Central memory CD8-positive, alpha-beta T cell (primary cell): Measurements from ENCODE around the gene AFG3L2.

ENCODE experiments used
- ATAC-seq: fragments of 150-1000 bp; cut with Tn5 transposase; replicated peaks from 2 replicates; pipeline ENCODE4 v1.10.0; 2022; ENCODE audit warnings: mild to moderate bottlenecking, moderate FRiP score, moderate number of reproducible peaks; ENCODE audit not compliant: poor library complexity, severe bottlenecking; ENCODE audit errors: extremely low read depth
- DNase-seq, 2 donors: peaks; one replicate each; pipeline ENCODE4 v3.0.0; 2021; ENCODE audit warnings: low spot score in 2 of 2
- H3K27ac Mint-ChIP-seq: one replicate; pipeline ENCODE4 v1.8.0; 2022; ENCODE audit warnings: low read depth, mild to moderate bottlenecking, moderate library complexity, mixed read lengths
- H3K27me3 Mint-ChIP-seq: one replicate; pipeline ENCODE4 v1.8.0; 2022; ENCODE audit warnings: mixed read lengths
- H3K36me3 Mint-ChIP-seq: one replicate; pipeline ENCODE4 v1.8.0; 2022; ENCODE audit warnings: mild to moderate bottlenecking, moderate library complexity, mixed read lengths; ENCODE audit not compliant: insufficient read depth
- H3K4me1 Mint-ChIP-seq: one replicate; pipeline ENCODE4 v1.8.0; 2022; ENCODE audit warnings: mixed read lengths
- H3K4me3 Mint-ChIP-seq: one replicate; pipeline ENCODE4 v1.8.0; 2022; ENCODE audit warnings: mild to moderate bottlenecking, moderate library complexity, mixed read lengths
- H3K9me3 Mint-ChIP-seq: one replicate; pipeline ENCODE4 v1.8.0; 2022; ENCODE audit warnings: mixed read lengths

AFG3L2 gene

DNA sequence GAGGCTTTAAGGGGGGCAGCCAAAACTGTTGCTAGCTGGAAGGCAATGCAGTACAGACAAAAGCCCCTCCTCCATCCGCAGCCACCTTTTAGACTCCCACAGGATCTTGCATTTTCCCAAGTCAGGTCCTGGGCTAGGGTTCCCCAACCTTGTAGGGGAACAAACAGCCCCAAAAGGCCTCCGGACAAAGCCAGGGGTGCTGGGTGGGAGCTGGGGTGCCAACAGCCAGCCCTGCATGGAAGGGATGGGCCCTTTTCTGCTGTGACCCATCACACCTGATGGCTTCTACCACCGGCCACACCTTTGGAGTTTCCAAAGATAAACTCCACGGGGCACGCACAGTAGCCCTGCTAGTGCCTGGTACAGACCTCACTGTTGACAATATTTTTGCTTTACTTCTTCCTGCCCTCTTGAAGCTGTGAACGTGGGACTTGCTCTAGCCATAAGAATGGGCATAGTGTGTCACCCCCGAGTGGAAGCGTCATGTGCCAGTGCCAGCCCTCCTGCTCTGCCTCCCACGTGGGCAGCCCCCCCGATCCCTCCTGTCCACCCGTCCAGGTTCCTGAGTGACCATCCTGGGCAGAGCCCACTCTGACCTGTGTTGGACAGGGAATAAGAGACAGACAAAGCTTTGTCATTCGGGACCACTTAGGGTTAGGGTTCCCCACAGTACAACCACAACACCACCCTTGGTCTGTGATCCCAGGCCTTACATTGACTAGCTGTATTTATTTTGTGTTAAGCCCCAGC, 50.1 kb downstream of the AFG3L2 start:
- ATAC-seq: no peak
- H3K4me1 Mint-ChIP-seq: no peaks in the 10 kb centered on the region
- H3K27me3 Mint-ChIP-seq: no peaks in the 10 kb centered on the region
- H3K4me3 Mint-ChIP-seq: no peak overlapping the region
- no peak overlapping the region for H3K27ac Mint-ChIP-seq
- no peaks in the 10 kb centered on the region for H3K9me3 Mint-ChIP-seq
- peaks cover 13% of the 10 kb centered on the region for H3K36me3 Mint-ChIP-seq
- no peak for DNase-seq

GRCh38 chr18:12325726-12326245, 51.2 kb downstream of the AFG3L2 start:
- no peak for DNase-seq
- no peak overlapping the region for H3K4me3 Mint-ChIP-seq
- H3K36me3 Mint-ChIP-seq: peaks cover 12% of the 10 kb centered on the region
- no peak for ATAC-seq
- no peak overlapping the region for H3K27ac Mint-ChIP-seq
- H3K9me3 Mint-ChIP-seq: no peaks in the 10 kb centered on the region
- no peaks in the 10 kb centered on the region for H3K27me3 Mint-ChIP-seq
- no peaks in the 10 kb centered on the region for H3K4me1 Mint-ChIP-seq

DNA sequence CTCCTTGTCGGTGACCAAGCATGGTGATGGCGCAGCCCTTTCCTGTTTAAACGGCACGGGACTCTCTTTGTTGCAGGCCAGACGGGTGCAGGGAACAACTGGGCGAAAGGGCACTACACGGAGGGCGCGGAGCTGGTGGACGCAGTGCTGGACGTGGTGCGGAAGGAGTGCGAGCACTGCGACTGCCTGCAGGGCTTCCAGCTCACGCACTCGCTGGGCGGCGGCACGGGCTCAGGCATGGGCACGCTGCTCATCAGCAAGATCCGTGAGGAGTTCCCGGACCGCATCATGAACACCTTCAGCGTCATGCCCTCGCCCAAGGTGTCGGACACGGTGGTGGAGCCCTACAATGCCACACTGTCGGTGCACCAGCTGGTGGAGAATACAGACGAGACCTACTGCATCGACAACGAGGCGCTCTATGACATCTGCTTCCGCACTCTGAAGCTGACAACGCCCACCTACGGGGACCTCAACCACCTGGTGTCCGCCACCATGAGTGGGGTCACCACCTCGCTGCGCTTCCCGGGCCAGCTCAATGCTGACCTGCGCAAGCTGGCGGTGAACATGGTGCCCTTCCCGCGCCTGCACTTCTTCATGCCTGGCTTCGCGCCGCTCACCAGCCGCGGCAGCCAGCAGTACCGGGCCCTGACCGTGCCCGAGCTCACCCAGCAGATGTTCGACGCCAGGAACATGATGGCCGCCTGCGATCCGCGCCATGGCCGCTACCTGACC, 51.9 kb downstream of the AFG3L2 start:
- Mint-ChIP-seq H3K4me3 (no peak overlapping the region), H3K27ac (no peak overlapping the region), H3K27me3 (no peaks in the 10 kb centered on the region), H3K4me1 (no peaks in the 10 kb centered on the region), H3K9me3 (no peaks in the 10 kb centered on the region), H3K36me3 (peaks cover 12% of the 10 kb centered on the region)
- DNase-seq (no peak), ATAC-seq (no peak)

GRCh38 chr18:12321333-12321732, 55.7 kb downstream of the AFG3L2 start:
- H3K9me3 Mint-ChIP-seq: no peaks in the 10 kb centered on the region
- H3K4me3 Mint-ChIP-seq: no peak overlapping the region
- H3K27ac Mint-ChIP-seq: no peak overlapping the region
- no peaks in the 10 kb centered on the region for H3K27me3 Mint-ChIP-seq
- DNase-seq (no peak), ATAC-seq (no peak)
- H3K36me3 Mint-ChIP-seq: peaks cover 5% of the 10 kb centered on the region
- H3K4me1 Mint-ChIP-seq: peaks cover 8% of the 10 kb centered on the region

DNA sequence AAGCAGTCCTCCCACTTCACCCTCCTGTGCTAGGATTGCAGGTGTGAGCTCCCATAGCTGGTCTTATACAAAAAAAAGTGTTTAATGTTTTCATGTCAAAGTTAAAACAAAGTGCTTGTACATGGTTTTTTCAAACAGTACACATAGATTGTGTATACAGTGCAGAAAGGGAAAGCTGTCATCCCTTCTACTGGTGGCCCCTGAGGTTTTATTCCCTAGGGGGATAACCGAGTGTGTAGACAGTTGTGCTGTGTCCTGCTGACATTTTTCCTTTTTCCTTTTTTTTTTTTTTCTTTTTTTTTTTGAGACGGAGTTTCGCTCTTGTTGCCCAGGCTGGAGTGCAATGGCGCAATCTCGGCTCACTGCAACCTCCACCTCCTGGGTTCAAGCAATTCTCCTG, 58.2 kb downstream of the AFG3L2 start:
- H3K9me3 Mint-ChIP-seq: no peaks in the 10 kb centered on the region
- H3K4me3 Mint-ChIP-seq: no peak overlapping the region
- H3K27me3 Mint-ChIP-seq: no peaks in the 10 kb centered on the region
- no peak for DNase-seq
- no peak for ATAC-seq
- peaks cover 8% of the 10 kb centered on the region for H3K4me1 Mint-ChIP-seq
- no peak overlapping the region for H3K27ac Mint-ChIP-seq
- H3K36me3 Mint-ChIP-seq: peaks cover 2% of the 10 kb centered on the region

DNA sequence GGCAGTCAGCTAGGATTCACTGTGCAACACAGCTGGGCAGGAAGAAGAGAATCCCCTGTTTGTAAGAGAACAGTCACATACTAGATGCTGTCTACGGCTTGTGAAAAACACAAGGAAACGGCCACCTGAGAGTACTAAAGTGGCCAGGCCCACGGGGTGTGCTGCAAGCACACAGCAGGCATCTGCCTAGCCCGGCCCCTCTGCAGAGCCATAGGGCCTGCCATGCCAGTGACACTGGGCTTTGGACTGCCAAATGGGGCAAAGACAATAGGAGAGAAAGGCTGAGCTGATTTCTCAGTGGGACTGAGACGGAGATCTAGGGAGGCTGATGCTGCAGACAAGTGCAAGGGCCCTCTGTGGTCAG, 58.7 kb downstream of the AFG3L2 start:
- Mint-ChIP-seq H3K27me3 (no peaks in the 10 kb centered on the region), H3K9me3 (no peaks in the 10 kb centered on the region), H3K27ac (no peak overlapping the region), H3K36me3 (peaks cover 2% of the 10 kb centered on the region), H3K4me3 (no peak overlapping the region), H3K4me1 (peaks cover 8% of the 10 kb centered on the region)
- ATAC-seq (no peak), DNase-seq (no peak)

DNA sequence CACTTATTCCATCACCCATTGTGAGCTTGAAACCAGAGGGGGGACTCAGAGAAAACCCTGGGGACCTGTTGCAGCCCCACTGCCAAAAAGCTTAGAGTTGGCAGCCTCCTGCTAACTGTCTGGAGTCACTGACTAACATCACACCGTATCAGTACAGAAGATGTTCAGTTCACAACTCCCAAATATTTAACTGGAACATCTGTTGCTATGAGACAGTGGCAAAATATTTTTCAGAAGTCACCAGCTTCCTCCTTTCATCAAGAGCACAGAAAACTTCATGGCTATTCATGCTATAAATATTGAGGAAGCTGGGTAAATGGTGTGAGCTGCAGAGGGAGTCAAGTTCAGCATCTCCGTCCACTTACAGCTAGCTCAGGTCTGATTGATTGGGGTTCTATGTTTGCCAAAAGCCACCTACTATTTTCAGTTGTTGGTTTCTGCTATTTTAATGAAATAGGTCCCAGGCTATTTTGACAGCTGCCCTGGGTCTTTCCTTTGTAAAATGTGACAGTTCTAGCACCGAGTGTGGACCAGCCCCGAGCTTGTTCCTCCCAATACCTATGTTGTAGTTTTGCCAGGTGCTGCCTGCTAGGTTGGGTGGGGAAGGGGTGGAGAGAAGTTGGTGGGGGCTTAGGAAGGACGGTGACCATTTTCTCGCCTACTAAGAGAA, 59.2 kb downstream of the AFG3L2 start:
- H3K9me3 Mint-ChIP-seq: no peaks in the 10 kb centered on the region
- DNase-seq (no peak), ATAC-seq (no peak)
- H3K36me3 Mint-ChIP-seq: peaks cover 2% of the 10 kb centered on the region
- peaks cover 8% of the 10 kb centered on the region for H3K4me1 Mint-ChIP-seq
- H3K27me3 Mint-ChIP-seq: no peaks in the 10 kb centered on the region
- no peak overlapping the region for H3K4me3 Mint-ChIP-seq
- no peak overlapping the region for H3K27ac Mint-ChIP-seq

DNA sequence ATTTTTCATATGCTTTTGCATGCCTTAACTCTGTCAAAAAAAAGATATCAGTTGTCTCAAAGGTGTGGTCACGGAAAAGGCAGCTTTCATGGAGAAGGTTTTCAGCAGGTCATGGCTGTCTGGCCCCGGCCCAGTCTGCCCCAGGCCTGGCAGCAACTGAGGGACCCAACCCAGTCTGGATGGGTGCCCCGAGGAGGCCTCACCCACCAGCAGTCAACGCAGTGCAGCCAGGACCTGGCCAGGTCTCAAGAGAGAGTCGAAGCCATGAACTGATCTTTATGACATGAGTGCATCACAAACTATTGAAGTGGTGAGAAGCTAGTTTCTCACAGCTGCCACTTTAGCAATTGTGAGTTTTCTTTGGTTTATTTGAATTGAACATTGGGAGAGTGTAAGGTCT, 61.1 kb downstream of the AFG3L2 start:
- ATAC-seq: no peak
- no peaks in the 10 kb centered on the region for H3K36me3 Mint-ChIP-seq
- H3K9me3 Mint-ChIP-seq: no peaks in the 10 kb centered on the region
- no peak overlapping the region for H3K4me3 Mint-ChIP-seq
- peaks cover 8% of the 10 kb centered on the region for H3K4me1 Mint-ChIP-seq
- no peak overlapping the region for H3K27ac Mint-ChIP-seq
- no peak for DNase-seq
- peaks cover 10% of the 10 kb centered on the region for H3K27me3 Mint-ChIP-seq

- DNase-seq (no peak), ATAC-seq (no peak)
- Mint-ChIP-seq H3K27ac (no peak overlapping the region), H3K4me1 (peaks cover 8% of the 10 kb centered on the region), H3K27me3 (peaks cover 10% of the 10 kb centered on the region), H3K36me3 (no peaks in the 10 kb centered on the region), H3K9me3 (no peaks in the 10 kb centered on the region), H3K4me3 (no peak overlapping the region)
Measured at GRCh38 chr18:12315490-12315889, 61.5 kb downstream of the AFG3L2 start.

DNA sequence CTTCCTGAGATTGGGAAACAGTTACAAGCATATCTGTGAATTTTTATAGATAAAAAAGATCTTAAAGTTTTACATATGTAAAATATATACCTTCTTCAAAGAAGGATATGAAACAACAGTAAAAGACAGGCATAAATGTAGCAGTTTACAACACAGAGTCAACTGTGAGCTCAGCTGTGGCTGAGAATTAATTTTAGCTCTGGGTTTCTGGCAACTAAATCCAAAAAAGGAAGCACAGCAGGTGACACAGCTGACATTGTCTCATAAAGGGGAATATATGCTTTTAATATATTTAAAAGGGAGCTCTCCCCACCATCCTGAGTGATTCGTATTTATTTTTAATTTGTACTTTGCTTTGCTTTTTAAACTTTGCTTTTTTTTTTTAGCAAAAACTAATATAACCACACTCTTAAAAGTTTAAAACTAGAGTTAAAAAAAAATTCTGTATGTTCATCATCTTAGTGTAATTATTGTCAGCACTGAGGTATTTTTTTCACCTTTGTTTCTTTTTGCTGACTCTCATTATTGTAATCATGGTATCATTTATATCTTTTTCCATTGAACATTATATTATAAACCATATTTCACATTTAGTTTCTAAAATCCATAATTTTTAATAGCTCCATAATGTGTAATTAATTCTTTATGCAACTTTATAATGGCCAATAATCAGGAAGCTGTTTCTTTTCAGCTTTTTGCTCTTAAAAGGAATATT, 62.3 kb downstream of the AFG3L2 start:
- peaks cover 8% of the 10 kb centered on the region for H3K4me1 Mint-ChIP-seq

DNA sequence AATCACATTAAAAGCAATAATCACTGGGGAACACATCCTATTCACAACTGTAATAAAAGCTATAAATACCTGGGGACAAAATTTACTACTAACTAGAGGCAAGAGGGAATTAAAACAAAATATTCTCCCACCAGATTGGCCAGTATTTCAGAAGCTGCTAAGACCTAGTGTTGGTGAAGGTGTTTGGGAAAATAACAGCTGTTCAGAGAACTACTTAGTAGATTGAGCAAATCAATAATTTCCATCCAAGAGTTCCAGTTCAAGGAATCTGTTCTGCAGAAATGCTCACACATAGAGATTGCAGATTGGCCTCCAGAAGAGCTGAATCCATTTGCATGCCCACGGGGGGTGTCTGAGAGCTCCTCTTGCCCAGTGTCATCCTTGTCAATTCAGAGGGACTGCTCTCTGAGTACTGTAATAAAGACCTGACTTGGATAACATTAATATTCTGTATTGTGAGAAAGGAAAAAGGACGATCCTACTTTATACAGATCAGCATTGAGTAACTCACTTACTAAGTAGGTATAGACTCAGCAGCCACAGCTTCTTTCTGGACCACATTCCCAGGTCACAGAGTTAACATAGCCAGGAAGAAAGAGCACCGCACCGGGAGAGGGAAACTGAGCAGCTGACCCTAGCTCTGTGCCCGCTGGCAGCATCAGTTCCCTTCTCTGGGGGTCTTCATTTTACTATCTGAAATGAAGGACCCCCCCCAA, 63.3 kb downstream of the AFG3L2 start:
- H3K4me3 Mint-ChIP-seq: no peak overlapping the region
- ATAC-seq (no peak), DNase-seq (no peak)
- H3K27ac Mint-ChIP-seq: no peak overlapping the region
- peaks cover 8% of the 10 kb centered on the region for H3K4me1 Mint-ChIP-seq
- H3K36me3 Mint-ChIP-seq: no peaks in the 10 kb centered on the region
- peaks cover 22% of the 10 kb centered on the region for H3K27me3 Mint-ChIP-seq
- no peaks in the 10 kb centered on the region for H3K9me3 Mint-ChIP-seq

More for the DNA sequence above, 62.3 kb downstream of the AFG3L2 start:
- no peak for ATAC-seq
- H3K4me3 Mint-ChIP-seq: no peak overlapping the region
- no peaks in the 10 kb centered on the region for H3K9me3 Mint-ChIP-seq
- H3K36me3 Mint-ChIP-seq: no peaks in the 10 kb centered on the region
- no peak overlapping the region for H3K27ac Mint-ChIP-seq
- peaks cover 14% of the 10 kb centered on the region for H3K27me3 Mint-ChIP-seq
- no peak for DNase-seq

- Mint-ChIP-seq H3K4me1 (peaks cover 1% of the 10 kb centered on the region), H3K27ac (no peak overlapping the region), H3K4me3 (no peak overlapping the region), H3K36me3 (no peaks in the 10 kb centered on the region), H3K27me3 (peaks cover 22% of the 10 kb centered on the region), H3K9me3 (no peaks in the 10 kb centered on the region)
- no peak for ATAC-seq
- DNase-seq: no peak
Measured at GRCh38 chr18:12312976-12313375, 64.1 kb downstream of the AFG3L2 start.
